ENCODE data around the gene CRY1.
A peak's percentile ranks its signal among the peaks of the same experiment; 100 is the strongest.
"Not testable (repeated sequence)": the region's sequence is repeated elsewhere in the genome, so short reads cannot be mapped to it uniquely, and the experiment has no call there.

Gene CRY1

GRCh38 chr12:107109726-107110719 is 16.7 kb upstream of the CRY1 start:
- peak; percentile 14 for DNase-seq (ENCODE audit: low read depth, low spot score)
- H3K4me3 ChIP-seq (ENCODE audit: low read depth, low read length) = no peak overlapping the region
- TF ChIP-seq CTCF (IDR thresholded peaks at IDR 0.05; ENCODE audit: low read depth, low read length) = no peak
- in situ Hi-C loops (cut with HindIII; ENCODE audit: low sequenced_read_pairs) = no loop called here

GRCh38 chr12:107108995-107109508 is 15.7 kb upstream of the CRY1 start:
- in situ Hi-C loops (cut with HindIII; ENCODE audit: low sequenced_read_pairs) = no loop called here
- DNase-seq (ENCODE audit: low read depth, low spot score) = no peak
- no peak for TF ChIP-seq CTCF (IDR thresholded peaks at IDR 0.05; ENCODE audit: low read depth, low read length)
- no peak overlapping the region for H3K4me3 ChIP-seq (ENCODE audit: low read depth, low read length)

- in situ Hi-C loops (cut with HindIII; ENCODE audit: low sequenced_read_pairs); DNase-seq (ENCODE audit: low read depth, low spot score); H3K4me3 ChIP-seq (ENCODE audit: low read depth, low read length): not testable (repeated sequence)
These were observed 15.0 kb upstream of the CRY1 start for GRCh38 chr12:107108366-107108765.

GRCh38 chr12:107107381-107107780 is 14.0 kb upstream of the CRY1 start:
- no peak for TF ChIP-seq CTCF (IDR thresholded peaks at IDR 0.05; ENCODE audit: low read depth, low read length)
- DNase-seq (ENCODE audit: low read depth, low spot score) = no peak
- in situ Hi-C loops (cut with HindIII; ENCODE audit: low sequenced_read_pairs) = no loop called here
- no peak overlapping the region for H3K4me3 ChIP-seq (ENCODE audit: low read depth, low read length)

GRCh38 chr12:107106241-107107025 is 13.1 kb upstream of the CRY1 start:
- in situ Hi-C loops (cut with HindIII; ENCODE audit: low sequenced_read_pairs) = no loop called here
- no peak overlapping the region for H3K4me3 ChIP-seq (ENCODE audit: low read depth, low read length)

GRCh38 chr12:107105410-107105703 is 12.0 kb upstream of the CRY1 start:
- in situ Hi-C loops (cut with HindIII; ENCODE audit: low sequenced_read_pairs) = no loop called here
- TF ChIP-seq CTCF (IDR thresholded peaks at IDR 0.05; ENCODE audit: low read depth, low read length) = no peak
- DNase-seq (ENCODE audit: low read depth, low spot score) = no peak
- H3K4me3 ChIP-seq (ENCODE audit: low read depth, low read length) = no peak overlapping the region

More at GRCh38 chr12:107106241-107107025, 13.1 kb upstream of the CRY1 start:
- DNase-seq (ENCODE audit: low read depth, low spot score) = no peak
- no peak for TF ChIP-seq CTCF (IDR thresholded peaks at IDR 0.05; ENCODE audit: low read depth, low read length)
